HG02610 (cell line): ENCODE results near the gene PKD1L1.
"Not testable (repeated sequence)": the region's sequence is repeated elsewhere in the genome, so short reads cannot be mapped to it uniquely, and the experiment has no call there.

ENCODE experiments used
- ATAC-seq: cut with Tn5 transposase; IDR thresholded peaks from one replicate; pipeline ENCODE4 v1.9.1; 2021; ENCODE audit warnings: mild to moderate bottlenecking, moderate library complexity; ENCODE audit not compliant: unreplicated experiment

The PKD1L1 gene

DNA sequence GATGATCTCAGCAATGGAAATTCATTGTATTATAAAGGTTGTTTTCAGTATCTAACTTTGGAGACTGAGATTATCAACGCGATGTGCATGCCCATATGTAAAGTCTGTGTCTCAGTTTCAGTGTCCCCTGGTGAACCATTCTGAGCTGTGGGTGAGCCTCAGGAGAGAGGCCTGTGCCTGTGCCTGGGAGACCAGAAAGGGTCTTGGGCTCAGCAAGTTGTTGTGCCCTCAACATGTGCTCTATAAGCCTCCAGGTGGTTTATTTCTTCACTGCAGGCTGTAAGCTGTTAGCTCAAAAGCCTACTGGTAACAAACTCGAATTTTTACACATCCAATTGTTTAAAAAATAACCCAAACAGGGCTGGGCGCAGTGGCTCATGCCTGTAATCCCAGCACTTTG is 151.9 kb downstream of the PKD1L1 start:
- no peak for ATAC-seq

DNA sequence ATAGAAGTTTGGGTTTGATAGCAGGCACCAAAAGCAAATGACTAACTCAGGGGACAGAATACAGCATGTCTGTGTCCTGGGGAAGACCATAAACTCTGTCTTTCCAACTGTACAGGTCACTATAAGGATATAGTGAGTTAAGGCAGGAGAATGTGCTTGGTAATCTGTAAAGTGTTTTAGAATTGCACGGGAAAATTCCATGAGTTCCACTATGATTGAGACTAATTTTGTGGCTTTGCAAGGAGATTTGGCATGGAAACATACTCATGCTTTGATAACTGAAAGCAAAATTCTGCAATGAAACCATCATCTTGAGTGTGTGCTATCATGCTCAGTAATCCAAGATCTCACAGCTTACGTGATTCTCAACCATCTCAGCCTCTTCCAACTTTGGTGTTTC is 152.6 kb downstream of the PKD1L1 start:
- no peak for ATAC-seq

DNA sequence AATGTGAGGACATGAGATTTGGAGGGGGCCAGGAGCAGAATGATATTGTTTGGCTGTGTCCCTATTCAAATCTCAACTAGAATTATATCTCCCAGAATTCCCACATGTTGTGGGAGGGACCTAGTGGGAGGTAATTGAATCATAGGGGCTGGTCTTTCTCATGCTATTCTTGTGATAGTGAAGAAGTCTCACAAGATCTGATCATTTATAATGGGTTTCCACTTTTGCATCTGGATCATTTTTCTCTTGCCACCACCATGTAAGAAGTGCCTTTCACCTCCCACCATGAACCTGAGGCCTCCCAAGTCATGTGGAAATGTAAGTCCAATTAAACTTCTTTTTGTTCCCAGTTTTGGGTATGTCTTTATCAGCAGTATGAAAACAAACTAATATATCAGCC is 153.1 kb downstream of the PKD1L1 start:
- ATAC-seq, result not testable (repeated sequence)

DNA sequence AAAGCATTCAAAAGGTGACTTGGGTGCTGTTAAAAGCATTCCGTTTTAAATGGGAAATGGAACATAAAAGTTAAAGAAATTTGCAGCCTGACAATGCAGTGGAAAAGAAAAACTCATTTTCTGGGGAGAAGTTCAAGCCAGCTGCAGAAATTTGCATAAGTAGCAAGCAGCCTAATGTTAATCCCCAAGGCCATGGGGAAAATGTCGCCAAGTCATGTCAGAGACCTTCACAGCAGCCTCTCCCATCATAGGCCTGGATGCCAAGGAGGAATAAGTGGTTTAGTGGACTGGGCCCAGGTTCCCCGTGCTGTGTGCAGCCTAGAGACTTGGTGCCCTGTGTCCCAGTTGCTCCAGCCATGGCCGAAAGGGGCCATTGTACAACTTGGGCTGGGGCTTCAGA is 154.2 kb downstream of the PKD1L1 start:
- no peak for ATAC-seq

DNA sequence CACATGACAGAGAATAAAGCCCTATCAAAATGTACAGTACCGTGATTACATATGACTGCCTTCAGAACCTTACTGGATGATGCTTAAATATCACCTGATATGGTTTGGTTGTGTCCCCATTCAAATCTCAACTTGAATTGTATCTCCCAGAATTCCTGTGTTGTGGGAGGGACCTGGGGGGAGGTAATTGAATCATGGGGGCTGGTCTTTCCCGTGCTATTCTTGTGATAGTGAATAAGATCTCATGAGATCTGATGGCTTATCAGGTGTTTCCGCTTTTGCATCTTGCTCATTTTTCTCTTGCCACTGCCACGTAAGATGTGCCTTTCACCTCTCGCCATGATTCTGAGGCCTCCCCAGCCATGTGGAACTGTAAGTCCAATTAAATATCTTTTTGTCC is 155.1 kb downstream of the PKD1L1 start:
- not testable (repeated sequence) for ATAC-seq

DNA sequence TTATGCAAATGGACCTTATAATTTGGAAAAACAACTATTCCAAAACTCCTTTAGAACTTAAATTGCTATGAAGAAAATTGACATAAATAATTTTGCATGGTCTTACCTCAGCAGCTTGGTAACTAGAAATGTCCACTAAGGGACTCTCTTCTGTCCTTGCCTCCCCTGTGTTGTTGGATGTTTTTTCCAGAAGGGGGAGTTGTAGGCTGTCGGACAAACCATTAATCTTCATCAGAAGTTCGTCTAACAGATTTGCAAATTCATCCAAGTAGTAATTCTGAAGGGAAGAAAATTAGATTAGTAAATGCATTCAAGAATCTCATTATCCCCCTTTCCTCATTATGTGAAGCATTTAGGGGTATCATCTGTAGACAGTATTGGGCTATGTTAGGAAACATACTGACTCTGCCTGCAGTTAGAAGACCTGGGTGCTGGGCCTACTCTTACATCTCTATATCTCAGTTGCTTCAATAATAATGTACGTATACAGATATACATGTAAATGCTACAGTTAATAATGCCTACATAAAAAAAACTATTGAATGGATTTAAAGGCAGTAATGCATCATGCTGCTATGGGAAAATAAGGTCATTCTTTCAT is 155.6 kb downstream of the PKD1L1 start:
- ATAC-seq, result no peak

DNA sequence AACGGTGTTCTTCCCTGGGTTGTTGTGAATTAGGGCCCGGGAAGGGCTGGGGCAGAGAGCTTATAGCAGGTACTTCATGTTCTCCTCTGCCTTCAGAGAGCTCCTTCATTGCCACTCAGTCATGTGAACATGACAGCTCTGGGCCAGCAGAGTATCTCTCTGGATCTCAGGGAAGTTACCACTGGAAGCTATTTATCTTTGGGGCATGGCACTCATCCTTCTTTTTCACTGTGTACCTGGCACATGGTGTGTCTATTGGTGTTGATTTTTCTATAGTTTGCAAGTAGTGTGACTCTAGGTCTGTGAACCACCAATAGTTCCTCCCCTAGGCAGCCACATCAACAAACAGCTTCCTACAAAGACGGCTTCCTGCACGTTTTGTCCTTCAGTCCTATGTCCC is 156.6 kb downstream of the PKD1L1 start:
- no peak for ATAC-seq

DNA sequence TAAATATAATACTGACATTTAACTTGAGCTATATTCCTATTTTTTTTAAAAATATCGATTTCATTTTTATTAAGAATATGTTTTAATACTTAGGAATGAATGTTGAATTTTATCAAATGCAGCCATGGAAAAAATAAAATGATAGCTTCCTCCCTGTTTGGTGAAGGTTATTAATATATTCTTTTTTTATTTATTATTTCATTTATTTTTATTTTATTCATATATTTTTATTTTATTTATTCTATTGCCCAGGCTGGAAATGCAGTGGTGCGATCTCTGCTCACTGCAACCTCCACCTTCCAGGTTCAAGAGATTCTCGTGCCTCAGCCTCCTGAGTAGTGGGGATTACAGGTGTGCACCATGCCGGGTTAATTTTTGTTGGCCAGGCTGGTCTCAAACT is 160.2 kb downstream of the PKD1L1 start:
- ATAC-seq, result no peak

DNA sequence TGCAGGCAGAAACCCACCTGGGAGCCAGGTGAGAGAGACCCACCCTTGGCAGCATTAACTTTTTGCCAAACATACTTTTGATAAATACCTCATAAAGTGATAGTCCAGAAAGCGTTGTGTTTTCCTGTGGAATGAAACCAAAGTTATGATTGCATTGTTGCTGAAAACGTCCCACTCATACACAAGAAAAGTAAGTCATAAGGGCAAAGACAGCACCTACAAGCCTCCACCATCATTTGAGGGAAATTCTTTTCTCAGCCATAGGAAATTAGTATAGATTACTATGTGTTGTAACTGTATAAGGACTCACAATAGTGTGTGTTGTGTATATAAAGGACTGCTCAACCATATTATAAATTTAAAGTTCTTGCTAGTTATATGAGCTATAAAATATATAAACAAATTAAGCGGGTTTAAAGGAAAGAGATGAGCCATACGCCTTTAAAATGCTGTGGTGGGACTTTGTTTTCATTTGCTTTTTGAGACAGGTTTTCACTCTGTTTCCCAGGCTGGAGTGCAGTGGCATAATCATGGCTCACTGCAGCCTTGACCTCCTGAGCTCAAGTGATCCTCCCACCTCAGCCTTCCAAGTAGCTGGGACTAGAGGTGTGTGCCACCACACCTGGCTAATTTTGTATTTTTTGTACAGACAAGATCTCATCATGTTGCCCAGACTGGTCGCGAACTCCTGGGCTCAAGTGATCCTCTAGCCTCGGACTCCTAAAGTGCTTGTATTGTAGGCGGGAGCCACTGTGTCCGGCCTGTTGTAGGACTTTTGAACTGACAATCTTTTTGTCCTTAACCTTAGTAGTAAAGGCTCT is 160.8 kb downstream of the PKD1L1 start:
- ATAC-seq, result no peak

DNA sequence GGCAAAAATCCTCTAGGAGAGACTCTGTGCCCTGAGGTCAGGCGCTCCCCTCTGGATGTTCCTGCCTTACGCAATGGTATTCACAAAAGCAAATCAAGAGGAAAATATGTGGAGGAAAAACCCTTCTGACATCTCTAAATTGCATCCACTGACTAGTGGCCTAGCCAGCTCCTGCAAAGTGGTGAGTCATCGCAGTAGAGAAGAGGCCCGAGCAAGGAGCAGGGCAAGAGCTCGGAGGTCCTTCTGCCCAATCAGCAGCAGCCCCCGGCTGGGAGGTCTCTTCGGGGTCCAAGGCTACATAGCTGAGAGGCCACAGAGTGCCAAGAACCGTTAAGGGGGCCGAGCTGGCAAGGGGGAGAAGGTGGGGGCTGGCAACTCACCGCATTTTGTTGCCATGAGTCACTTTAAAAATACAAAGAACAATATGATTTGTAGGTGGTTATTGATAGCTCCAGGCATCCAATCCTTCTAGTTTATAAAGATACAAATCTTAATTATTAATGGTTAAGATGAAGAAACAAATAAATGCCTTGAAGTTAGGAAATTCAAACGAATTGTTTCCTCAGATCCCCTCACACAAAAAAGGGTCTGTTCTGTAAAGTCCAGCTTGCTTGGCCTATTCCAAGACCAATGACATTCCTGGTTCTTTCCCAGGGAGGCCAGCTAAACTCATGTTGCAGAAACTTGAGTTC is 161.6 kb downstream of the PKD1L1 start:
- ATAC-seq, result no peak

DNA sequence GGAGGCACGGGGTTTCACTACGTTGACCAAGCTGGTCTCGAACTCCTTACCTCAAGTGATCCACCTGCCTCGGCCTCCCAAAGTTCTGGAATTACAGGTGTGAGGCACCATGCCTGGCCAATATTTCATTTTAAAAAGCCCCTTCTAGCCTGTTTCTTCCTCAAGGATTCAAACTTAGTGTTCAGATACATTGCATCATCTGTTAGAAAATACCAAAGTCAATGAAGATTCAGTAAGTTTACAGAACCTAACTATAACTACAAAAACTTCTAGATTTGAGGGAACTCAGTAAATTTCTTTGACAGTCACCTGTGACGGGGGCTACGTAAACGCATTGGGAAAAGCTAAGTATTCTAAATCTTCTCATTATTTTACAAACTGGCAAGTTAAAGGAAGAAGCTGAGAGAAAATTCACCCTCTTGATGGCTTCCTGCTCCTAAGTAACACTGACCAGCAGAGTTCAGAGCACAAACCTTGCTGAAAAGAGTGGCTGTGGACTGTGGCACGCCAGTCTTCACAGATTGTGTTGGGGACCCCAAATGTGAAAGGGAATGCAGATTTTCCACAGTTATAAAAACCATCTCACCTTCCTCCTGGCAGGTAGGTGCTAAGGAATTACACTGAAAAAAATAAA is 162.2 kb downstream of the PKD1L1 start:
- ATAC-seq, result no peak

DNA sequence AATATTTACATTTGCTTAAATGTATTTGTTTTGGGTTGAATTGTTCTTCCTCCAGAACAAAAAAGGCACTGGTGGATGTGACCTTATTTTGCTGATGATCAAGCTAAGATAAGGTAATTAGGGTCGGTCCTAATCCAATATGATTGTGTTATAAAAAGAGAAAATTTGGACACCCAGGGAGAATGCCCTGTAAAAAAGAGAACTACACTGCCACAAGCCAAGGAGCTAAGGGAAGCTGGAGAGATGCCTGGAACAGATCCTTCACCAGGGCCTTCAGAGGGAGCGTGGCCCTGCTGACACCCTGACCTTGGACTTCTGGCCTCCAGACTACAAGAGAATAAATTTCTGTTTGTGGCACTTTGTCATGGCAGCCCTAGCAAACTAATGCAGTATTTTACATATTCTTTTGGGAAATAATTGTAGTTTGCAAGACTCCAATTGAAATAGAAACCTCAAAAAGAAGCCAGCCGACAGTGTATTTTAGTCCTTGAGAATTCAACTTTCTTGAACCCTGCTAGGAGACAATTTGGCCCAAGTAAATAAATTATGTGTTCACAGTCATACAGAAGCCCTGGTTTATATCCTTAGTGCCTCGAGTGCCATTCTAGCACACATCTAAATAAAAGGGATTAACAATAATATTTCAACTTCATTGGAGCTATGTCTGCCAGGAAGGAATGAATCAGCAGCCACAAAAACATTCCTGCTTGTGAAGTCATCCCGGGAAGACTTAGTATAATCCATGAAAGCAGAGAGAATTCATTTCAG is 164.6 kb downstream of the PKD1L1 start:
- ATAC-seq, result no peak

DNA sequence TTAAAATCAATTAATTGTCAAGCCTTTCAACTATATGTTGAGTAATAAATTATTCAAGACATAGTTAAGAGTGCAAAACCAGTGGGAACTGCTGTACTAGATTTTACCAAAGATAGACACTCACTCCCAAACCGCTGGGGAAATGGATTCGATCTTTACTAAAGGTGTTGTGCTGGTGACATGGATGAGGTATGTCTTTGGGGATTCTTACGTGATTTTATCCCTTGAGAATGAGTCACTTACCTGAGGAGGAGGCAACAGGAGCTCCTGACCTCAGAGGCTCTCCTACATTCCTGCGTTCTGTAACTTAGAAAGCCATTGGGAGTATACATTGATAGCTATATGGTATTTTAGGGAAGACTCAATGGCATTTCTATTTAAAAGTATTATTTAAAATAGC is 165.5 kb downstream of the PKD1L1 start:
- no peak for ATAC-seq

DNA sequence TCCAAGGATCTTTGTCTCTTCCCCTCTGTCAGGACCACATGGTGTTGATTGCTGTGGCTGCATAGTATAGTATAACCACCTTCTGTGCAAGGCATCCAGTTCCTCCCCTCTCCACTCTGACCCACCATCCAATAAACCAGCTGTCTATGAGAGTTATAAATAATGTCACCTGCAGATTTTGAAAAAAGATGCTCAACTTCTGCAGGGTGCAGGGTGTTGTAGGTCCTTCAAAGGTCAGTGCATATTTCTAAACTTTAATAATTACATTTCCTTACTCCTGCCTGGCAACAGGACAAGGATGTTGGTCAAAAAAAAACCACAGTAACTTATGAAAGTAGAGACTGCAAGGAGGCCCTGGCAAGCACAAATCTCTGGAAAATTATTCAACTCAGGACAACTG is 166.2 kb downstream of the PKD1L1 start:
- no peak for ATAC-seq

DNA sequence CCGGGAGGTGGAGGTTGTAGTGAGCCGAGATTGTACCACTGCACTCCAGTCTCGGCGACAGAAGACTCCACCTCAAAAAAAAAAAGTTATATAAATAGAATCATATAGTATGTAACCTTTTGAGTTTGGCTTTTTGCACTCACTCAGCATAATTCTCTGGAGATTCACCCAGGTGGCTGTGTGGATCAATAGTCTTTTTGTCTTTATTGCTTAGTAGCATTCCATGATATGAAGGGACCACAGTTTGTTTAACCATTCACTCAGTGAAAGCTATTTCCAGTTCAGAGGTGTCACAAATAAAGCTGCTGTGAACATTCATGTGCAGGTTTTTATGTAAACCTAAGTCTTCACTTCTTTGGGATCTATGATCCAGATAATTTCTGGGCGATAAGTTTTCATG is 167.7 kb downstream of the PKD1L1 start:
- no peak for ATAC-seq

DNA sequence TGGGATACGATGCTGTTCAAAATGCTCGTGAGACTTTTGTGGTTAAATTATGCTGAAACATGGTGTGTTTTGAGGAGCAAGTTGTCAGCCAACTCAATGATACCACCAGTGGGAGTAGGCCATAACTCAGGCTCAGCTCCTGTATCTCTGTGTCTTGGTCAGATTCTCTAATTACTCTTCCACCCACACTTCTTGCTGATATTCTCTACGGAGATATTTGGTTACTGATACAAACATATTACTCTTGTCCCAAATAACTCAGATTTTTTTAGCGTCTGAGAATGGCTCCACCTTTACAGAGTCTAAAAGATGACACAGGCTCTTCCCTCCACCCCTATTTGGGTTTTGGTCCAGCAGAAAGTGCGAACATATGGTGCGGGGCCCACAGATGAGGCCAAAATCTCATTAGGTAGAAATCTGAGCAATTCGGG is 168.9 kb downstream of the PKD1L1 start:
- ATAC-seq, result no peak

DNA sequence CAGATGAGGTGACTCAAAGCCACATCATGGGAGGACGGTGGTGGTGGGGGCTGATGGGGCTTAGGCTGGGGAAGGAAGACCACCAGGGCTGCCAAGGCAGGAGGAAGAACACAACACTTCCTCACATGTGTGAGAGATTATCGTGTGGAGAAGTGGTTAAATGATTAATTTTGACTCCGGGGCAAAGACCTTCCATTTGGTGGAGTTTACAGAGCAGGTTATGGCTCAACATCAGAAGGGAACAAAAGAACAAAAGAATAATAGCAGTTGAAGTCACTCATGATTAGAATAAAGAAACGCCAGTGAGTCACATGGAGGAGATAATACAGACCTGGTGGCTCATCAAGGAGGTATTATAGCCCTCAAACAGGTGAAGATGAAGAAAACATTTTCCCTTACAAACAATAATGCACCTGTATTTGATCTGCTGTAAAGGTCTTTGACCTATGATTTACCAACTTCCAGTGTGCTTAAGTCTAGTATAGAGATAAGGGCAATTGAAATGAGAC is 170.1 kb downstream of the PKD1L1 start:
- no peak for ATAC-seq

DNA sequence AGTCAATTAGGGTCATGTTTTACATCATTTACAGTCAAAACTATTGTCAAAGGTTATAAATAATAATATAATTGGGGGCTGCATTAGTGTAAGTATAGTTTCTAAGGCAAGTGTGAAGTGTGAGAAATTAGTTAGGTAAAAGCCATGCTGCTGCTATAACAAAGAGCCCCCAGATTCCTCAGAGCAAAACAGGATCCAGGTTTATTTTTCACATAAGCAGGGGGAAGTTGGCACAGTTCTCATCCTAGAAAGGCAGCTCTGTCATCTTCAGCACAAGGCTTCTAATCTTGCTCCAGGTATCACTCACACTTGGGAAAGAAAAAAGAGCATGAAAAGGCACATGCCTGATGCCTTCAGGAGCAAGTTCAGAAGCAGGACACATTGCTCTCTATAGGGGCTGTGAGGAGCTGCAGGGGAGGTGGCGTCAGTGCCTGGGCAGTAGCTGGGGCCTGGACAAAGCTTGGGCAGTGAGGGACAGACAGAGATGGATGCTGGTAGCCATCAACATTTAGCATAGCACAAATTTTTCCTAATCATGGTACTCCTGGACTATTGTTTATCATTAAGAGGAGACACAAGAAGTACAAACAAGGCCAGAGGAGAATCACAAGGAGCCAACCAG is 170.6 kb downstream of the PKD1L1 start:
- ATAC-seq, result no peak

DNA sequence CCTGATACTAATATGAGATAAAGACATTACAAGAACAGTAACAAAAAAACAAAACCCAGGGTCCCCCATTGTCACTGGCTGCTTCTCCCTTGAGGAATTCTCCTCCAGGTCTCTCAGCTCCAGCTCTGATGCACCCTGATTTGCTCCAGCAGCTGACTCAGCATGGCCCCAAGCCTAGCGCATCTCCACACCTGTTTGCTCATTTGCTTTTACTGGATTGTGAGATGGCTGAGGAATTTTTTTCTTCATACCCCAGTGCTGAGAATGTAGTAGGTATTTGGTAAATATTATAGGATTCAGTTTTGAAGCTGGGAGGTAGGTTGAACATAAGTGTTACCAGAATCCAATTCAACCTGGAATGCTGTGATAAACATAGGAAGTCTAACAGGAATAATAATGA is 171.9 kb downstream of the PKD1L1 start:
- no peak for ATAC-seq

DNA sequence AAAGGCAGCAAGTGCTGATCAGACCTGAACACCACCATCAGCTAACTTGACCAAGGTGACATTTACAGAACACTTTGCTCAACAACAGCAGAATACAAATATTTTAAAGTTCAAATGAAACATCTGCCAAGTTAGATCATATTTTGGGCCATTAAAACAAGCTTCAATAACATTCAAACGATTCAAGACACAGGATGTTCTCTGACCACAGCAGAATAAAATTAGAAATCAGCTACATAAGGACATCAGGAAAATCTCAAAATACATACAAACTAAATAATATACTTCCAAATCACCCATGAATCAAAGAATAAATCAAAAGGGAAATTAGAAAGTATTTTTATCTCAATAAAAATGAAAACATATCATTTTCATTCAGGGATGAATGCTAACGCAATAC is 173.0 kb downstream of the PKD1L1 start:
- no peak for ATAC-seq
